Type B pancreatic cell (in vitro differentiated cells): Measurements from ENCODE around the gene WDR31. TPM values are rescaled to one million over a fixed set of nuclear protein-coding genes. Genes with fewer than 3 reads are reported as not detected.

Source experiments
- DNase-seq: peaks from one replicate; pipeline ENCODE4 v3.0.0; 2021; ENCODE audit warnings: mixed read lengths; ENCODE audit not compliant: unreplicated experiment; ENCODE audit errors: extremely low spot score
- H3K27ac Mint-ChIP-seq: 2 replicates; pipeline ENCODE4 v1.8.0; 2021; ENCODE audit warnings: mild to moderate bottlenecking, mixed read lengths
- H3K27me3 Mint-ChIP-seq: 2 replicates; pipeline ENCODE4 v1.8.0; 2021; ENCODE audit warnings: mixed read lengths
- H3K36me3 Mint-ChIP-seq: 2 replicates; pipeline ENCODE4 v1.8.0; 2021; ENCODE audit warnings: mixed read lengths
- H3K4me1 Mint-ChIP-seq: one replicate; pipeline ENCODE4 v1.8.0; 2021; ENCODE audit warnings: mixed read lengths; ENCODE audit not compliant: unreplicated experiment
- H3K4me3 Mint-ChIP-seq: 2 replicates; pipeline ENCODE4 v1.8.0; 2021; ENCODE audit warnings: mild to moderate bottlenecking, mixed read lengths
- H3K9me3 Mint-ChIP-seq: 2 replicates; pipeline ENCODE4 v1.8.0; 2021; ENCODE audit warnings: mixed read lengths
- total RNA-seq: library from RNA; stranded (reverse); gene quantifications from 2 replicates; pipeline ENCODE4 v1.2.1, GENCODE V29; 2021; ENCODE audit warnings: low replicate concordance
- TF ChIP-seq, protein P1 (sequence below): fragments of 200-600 bp; sonication (generic); conservative IDR thresholded peaks from 2 replicates; pipeline ENCODE4 v1.5.0; 2021; ENCODE audit warnings: antibody characterized with exemption, mild to moderate bottlenecking

Gene WDR31
- total RNA-seq, 1 donor from 2014 or later, result 6.7 TPM

DNA sequence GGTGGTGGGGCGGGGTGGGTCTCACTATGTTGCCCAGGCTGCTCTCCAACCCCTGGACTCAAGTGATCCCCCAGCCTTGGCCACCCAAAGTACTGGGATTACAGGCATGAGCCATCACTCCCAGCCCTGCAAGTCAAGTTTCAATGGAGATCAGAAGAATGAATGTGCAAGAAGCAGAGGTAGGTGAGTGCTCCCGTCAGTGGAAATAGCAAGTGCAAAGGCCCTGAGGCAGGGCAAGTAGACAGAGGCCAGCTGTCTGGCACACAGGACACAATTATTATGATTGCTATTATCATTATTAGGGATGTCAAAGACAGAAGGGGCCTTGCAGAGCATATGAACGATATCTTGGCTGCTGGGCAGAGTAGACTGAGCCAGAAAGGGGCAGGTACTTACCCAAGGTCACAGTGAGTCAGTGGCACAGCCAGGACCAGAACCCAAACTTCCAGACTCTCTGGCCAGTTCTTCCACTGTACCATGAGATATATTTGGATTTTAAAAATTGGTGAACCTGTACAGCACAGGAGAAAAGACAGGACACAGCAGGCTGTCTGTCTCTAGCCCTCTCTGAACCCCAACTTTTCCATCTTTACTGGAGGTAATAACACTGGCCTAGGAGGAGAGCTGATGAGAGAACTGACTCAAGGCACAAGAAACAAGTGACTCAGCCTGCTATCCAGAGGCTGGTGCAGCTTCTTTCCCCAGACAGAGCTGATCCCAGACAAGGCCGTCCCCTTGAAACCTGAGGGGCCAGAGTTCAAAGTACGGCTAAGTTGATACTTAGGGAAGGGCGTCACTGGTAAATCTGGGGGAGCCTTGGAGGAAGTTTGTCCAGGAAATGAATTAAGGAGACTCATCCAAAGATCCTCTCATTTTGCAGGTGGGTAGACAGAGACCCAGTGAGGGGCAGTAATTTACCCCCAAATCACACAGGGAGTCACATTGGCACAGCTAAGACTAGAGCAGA lies 35.3 kb upstream of the WDR31 start:
- DNase-seq, result no peak
- H3K9me3 Mint-ChIP-seq, result no peaks in the 10 kb centered on the region
- H3K27me3 Mint-ChIP-seq, result no peaks in the 10 kb centered on the region
- peak overlapping the region; percentile 89 for H3K4me3 Mint-ChIP-seq
- H3K27ac Mint-ChIP-seq, result peak overlapping the region; percentile 86
- H3K36me3 Mint-ChIP-seq, result peaks cover 10% of the 10 kb centered on the region
- H3K4me1 Mint-ChIP-seq, result peaks cover 22% of the 10 kb centered on the region
- TF ChIP-seq, protein P1, sequence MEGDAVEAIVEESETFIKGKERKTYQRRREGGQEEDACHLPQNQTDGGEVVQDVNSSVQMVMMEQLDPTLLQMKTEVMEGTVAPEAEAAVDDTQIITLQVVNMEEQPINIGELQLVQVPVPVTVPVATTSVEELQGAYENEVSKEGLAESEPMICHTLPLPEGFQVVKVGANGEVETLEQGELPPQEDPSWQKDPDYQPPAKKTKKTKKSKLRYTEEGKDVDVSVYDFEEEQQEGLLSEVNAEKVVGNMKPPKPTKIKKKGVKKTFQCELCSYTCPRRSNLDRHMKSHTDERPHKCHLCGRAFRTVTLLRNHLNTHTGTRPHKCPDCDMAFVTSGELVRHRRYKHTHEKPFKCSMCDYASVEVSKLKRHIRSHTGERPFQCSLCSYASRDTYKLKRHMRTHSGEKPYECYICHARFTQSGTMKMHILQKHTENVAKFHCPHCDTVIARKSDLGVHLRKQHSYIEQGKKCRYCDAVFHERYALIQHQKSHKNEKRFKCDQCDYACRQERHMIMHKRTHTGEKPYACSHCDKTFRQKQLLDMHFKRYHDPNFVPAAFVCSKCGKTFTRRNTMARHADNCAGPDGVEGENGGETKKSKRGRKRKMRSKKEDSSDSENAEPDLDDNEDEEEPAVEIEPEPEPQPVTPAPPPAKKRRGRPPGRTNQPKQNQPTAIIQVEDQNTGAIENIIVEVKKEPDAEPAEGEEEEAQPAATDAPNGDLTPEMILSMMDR, result no peak

DNA sequence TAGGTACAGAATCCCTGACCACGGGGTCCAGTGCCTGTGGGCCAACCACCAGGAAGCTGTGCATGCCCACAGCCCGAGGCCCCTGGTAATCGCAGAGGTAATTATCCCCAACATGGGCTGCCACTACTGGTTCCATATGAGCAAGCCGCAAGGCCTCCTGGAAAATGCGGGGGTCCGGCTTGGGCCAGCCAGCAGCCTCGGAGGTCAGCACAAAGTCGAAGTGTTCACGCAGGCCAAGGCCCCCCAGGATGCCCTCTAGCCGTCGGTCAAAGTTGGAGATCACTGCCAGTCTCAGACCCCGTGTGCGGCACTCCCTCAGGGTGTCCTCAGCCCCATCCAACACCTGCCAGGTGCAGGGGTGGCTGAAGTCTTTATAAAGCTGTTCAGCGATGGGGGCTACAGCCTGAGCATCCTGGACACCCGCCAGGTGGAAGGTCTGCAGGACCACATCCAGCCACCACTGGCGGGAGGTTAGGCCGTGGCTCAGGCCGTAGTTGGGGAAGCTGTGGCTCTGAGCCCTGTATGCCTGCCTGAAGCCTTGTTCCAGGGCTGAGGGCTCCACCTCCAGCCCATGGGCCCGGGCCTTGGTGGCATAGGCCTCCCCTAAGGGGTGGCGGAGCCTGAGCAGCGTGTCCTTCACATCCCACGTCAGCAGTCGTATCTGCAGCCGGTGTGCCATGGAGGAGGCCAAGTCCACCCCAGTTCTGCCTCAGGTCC lies 33.8 kb upstream of the WDR31 start:
- no peaks in the 10 kb centered on the region for H3K9me3 Mint-ChIP-seq
- peaks cover 10% of the 10 kb centered on the region for H3K36me3 Mint-ChIP-seq
- no peaks in the 10 kb centered on the region for H3K27me3 Mint-ChIP-seq
- no peak for DNase-seq
- TF ChIP-seq, protein P1, result no peak
- H3K4me1 Mint-ChIP-seq, result peaks cover 11% of the 10 kb centered on the region
- H3K4me3 Mint-ChIP-seq, result peak overlapping the region; percentile 66
- H3K27ac Mint-ChIP-seq, result no peak overlapping the region

DNA sequence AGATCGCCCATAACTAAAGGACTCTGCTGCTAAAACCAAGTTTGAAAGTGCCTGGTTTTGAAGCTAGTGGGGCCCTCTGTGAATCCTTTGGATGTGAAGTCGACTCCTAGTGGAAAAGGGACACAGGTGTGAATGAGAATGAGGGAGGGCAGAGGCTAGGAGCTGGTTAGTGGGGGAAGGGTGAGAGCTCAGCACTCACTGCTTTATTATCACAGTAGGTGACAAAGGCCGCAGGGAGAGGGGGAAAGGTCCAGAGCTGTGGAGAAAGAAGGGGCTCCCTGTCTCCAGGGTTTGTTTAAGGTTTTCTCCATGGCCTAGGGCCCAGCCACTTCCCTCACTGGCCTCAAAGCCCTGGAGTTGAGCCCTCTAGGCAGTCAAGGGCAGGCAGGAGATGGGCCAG lies 33.2 kb upstream of the WDR31 start:
- no peak for DNase-seq
- Mint-ChIP-seq H3K4me1 (peaks cover 8% of the 10 kb centered on the region), H3K9me3 (no peaks in the 10 kb centered on the region), H3K4me3 (peak overlapping the region; percentile 22), H3K36me3 (peaks cover 13% of the 10 kb centered on the region), H3K27ac (peak overlapping the region; percentile 44), H3K27me3 (no peaks in the 10 kb centered on the region)
- TF ChIP-seq, protein P1, result no peak

DNA sequence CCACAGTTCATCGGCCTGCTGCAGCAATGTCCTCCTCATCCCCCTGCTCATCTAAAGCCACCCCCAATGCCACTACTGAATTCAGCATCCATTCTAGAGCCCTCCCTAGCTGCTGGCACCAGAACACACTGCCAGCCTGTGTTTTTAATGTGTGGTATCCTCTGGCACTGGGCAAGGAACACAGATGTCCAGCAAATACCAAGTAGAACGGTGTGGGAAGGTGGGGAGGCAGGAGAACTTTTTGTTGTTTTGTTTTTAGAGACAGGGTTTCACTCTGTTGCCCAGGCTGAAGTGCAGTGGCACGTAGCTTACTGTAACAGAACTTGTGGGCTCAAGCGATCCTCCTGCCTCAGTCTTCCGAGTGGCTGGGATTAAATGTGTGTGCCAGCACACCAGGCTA lies 32.0 kb upstream of the WDR31 start:
- peaks cover 13% of the 10 kb centered on the region for H3K36me3 Mint-ChIP-seq
- H3K27ac Mint-ChIP-seq, result peak overlapping the region; percentile 19
- peaks cover 8% of the 10 kb centered on the region for H3K4me1 Mint-ChIP-seq
- H3K9me3 Mint-ChIP-seq, result no peaks in the 10 kb centered on the region
- no peak for DNase-seq
- TF ChIP-seq, protein P1, result no peak
- no peaks in the 10 kb centered on the region for H3K27me3 Mint-ChIP-seq
- H3K4me3 Mint-ChIP-seq, result no peak overlapping the region

DNA sequence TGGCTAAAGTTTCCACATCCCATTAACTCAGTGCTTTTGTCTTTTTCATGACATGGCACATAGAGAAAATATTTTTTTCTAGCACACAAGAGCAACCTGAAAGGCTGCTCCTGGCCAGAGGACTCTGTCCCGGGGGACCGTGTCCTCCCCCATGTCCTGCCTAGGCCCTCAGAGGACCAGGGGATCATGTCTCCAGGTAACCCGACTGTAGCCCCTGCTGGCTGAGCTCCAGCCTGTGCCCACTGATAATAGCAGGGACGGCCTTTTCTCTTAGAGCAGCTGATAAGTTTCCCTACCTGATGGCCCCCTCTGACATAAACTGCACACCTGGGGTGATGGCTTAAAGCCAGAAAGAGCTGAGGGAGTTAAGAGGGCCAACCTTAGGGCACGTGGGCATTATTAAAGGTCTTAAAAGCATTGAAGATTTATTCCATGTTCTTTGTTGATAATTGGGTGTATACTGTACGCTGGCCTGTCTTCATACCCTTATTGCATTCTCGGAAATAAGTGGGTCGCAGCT lies 30.8 kb upstream of the WDR31 start:
- Mint-ChIP-seq H3K27ac (no peak overlapping the region), H3K4me1 (peaks cover 8% of the 10 kb centered on the region), H3K27me3 (no peaks in the 10 kb centered on the region), H3K9me3 (no peaks in the 10 kb centered on the region), H3K4me3 (no peak overlapping the region), H3K36me3 (peaks cover 13% of the 10 kb centered on the region)
- no peak for DNase-seq
- TF ChIP-seq, protein P1, result no peak
